Tibial nerve (tissue), 4 donors: Measurements from ENCODE around the gene GTSE1. TPM values are rescaled to one million over a fixed set of nuclear protein-coding genes. Genes with fewer than 3 reads are reported as not detected.

ENCODE experiments used
- DNase-seq, 2 donors: peaks; one replicate each; pipeline ENCODE4 v3.0.0-alpha.2; 2019; ENCODE audit warnings: low spot score in 2 of 2
- H3K27ac ChIP-seq, 4 donors: fragments of 200-600 bp; sonication (generic) in 3 of 4; one replicate each; pipeline ENCODE4 v1.5.1; 2017 to 2019; ENCODE audit warnings: mild to moderate bottlenecking in 1 of 4
- H3K27me3 ChIP-seq, 2 donors: fragments of 200-600 bp; sonication (generic) in 1 of 2; one replicate each; pipeline versions ENCODE4 v1.5.1 to v1.6.0; 2017 to 2019
- H3K36me3 ChIP-seq, 3 donors: fragments of 200-600 bp; sonication (generic); one replicate each; pipeline ENCODE4 v1.5.1; 2018 to 2019
- H3K4me1 ChIP-seq, 4 donors: fragments of 200-600 bp; sonication (generic) in 3 of 4; one replicate each; pipeline ENCODE4 v1.5.1; 2017 to 2019
- H3K4me3 ChIP-seq, 4 donors: fragments of 200-600 bp; sonication (generic) in 3 of 4; one replicate each; pipeline ENCODE4 v1.5.1; 2017 to 2019; ENCODE audit warnings: mild to moderate bottlenecking in 1 of 4, moderate library complexity in 1 of 4
- H3K9me3 ChIP-seq, 4 donors: fragments of 200-600 bp; sonication (generic) in 3 of 4; one replicate each; pipeline ENCODE4 v1.5.1; 2017 to 2019
- EP300 ChIP-seq, 2 donors: sonication (generic); formaldehyde crosslinking; IDR thresholded peaks; one replicate each; pipeline ENCODE4 v1.6.1; 2017; ENCODE audit warnings: antibody characterized with exemption in 2 of 2, mild to moderate bottlenecking in 1 of 2
- POLR2A ChIP-seq, 2 donors: fragments of 450-650 bp; IDR thresholded peaks; one replicate each; pipeline ENCODE4 v1.6.1; 2017; ENCODE audit warnings: antibody characterized with exemption in 2 of 2, mild to moderate bottlenecking in 2 of 2, moderate library complexity in 2 of 2
- WGBS, 2 donors: methylation state at CpG; one replicate each; pipeline ENCODE4 v1.1.5; 2018; 5-methylcytosine and 5-hydroxymethylcytosine counted together
- total RNA-seq, 4 donors: library from RNA; depleted of rRNA; stranded (reverse); fragments of >200 nt; gene quantifications; one replicate each; pipeline ENCODE4 v1.1.0, GENCODE V29; 2016
- TF ChIP-seq, protein P1 (sequence below), 5 experiments: fragments of 200-600 bp in 3 of 5; fragments of 450-650 bp in 2 of 5; sonication (generic) in 3 of 5; IDR thresholded peaks; one replicate each; pipeline ENCODE4 v1.5.1; 2016 to 2019; ENCODE audit warnings: antibody characterized with exemption in 5 of 5, mild to moderate bottlenecking in 3 of 5, moderate library complexity in 2 of 5

Gene GTSE1
- total RNA-seq, 4 donors from 2014 or later = 0.30 to 3.3 TPM; not detected in 2

- peaks cover 0 to 74% (median 13%) of the 10 kb centered on the region in 3 donors for H3K36me3 ChIP-seq
- H3K4me1 ChIP-seq = no peaks in the 10 kb centered on the region
- peaks cover 0 to 13% (median 0%) of the 10 kb centered on the region in 4 donors for H3K9me3 ChIP-seq
- WGBS, 2 donors = 82 to 91% methylated on average over 11 to 17 of the region's 19 CpGs
- no peaks in the 10 kb centered on the region for H3K27me3 ChIP-seq
- no peak overlapping the region for H3K4me3 ChIP-seq
- no peak for DNase-seq
- no peak overlapping the region for H3K27ac ChIP-seq
- TF ChIP-seq EP300 (IDR thresholded peaks at IDR 0.05) (no peak), POLR2A (IDR thresholded peaks at IDR 0.05) (no peak)
- TF ChIP-seq, protein P1, sequence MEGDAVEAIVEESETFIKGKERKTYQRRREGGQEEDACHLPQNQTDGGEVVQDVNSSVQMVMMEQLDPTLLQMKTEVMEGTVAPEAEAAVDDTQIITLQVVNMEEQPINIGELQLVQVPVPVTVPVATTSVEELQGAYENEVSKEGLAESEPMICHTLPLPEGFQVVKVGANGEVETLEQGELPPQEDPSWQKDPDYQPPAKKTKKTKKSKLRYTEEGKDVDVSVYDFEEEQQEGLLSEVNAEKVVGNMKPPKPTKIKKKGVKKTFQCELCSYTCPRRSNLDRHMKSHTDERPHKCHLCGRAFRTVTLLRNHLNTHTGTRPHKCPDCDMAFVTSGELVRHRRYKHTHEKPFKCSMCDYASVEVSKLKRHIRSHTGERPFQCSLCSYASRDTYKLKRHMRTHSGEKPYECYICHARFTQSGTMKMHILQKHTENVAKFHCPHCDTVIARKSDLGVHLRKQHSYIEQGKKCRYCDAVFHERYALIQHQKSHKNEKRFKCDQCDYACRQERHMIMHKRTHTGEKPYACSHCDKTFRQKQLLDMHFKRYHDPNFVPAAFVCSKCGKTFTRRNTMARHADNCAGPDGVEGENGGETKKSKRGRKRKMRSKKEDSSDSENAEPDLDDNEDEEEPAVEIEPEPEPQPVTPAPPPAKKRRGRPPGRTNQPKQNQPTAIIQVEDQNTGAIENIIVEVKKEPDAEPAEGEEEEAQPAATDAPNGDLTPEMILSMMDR (IDR thresholded peaks at IDR 0.05) = no peak
These were observed 61.2 kb downstream of the GTSE1 start for GRCh38 chr22:46357711-46358520.

GRCh38 chr22:46358766-46359165, 62.1 kb downstream of the GTSE1 start:
- WGBS, 2 donors = 87 to 91% methylated on average over 6 of the region's 6 CpGs
- TF ChIP-seq POLR2A (IDR thresholded peaks at IDR 0.05) (no peak), EP300 (IDR thresholded peaks at IDR 0.05) (no peak)
- TF ChIP-seq, protein P1 (IDR thresholded peaks at IDR 0.05) = no peak
- H3K36me3 ChIP-seq = peaks cover 0 to 66% (median 9%) of the 10 kb centered on the region in 3 donors
- no peak for DNase-seq
- peaks cover 0 to 13% (median 0%) of the 10 kb centered on the region in 4 donors for H3K9me3 ChIP-seq
- H3K27ac ChIP-seq = no peak overlapping the region
- H3K4me1 ChIP-seq = no peaks in the 10 kb centered on the region
- peaks cover 0 to 8% of the 10 kb centered on the region in 2 donors for H3K27me3 ChIP-seq
- H3K4me3 ChIP-seq = no peak overlapping the region

DNA sequence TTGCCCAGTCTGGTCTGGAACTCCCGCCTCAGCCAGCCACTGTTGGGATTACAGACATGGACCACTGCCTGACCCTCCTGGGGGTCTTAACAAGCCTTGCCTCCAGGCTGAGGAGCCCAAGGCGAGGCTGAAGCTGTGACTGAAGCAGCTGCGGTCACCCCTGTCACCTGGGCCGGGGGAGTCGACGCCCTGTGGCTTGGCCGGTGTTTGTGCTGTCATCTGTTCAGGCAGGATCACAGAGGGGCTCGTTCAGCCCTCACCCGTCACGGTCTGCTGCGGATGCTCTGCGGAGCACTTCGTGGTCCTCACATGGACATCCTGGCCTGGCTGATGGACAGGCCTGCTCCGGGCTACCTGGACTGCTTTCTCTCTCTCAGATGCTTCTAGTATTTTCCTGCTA, 62.7 kb downstream of the GTSE1 start:
- Histone ChIP-seq H3K4me1 (no peaks in the 10 kb centered on the region), H3K27ac (no peak overlapping the region), H3K9me3 (peaks cover 0 to 13% (median 0%) of the 10 kb centered on the region in 4 donors), H3K27me3 (peaks cover 0 to 10% of the 10 kb centered on the region in 2 donors), H3K4me3 (no peak overlapping the region), H3K36me3 (peaks cover 0 to 60% (median 3%) of the 10 kb centered on the region in 3 donors)
- DNase-seq = no peak
- 87 to 96% methylated on average over 7 to 13 of the region's 14 CpGs for WGBS, 2 donors
- TF ChIP-seq, protein P1 (IDR thresholded peaks at IDR 0.05) = no peak
- TF ChIP-seq POLR2A (IDR thresholded peaks at IDR 0.05) = no peak
- TF ChIP-seq EP300 (IDR thresholded peaks at IDR 0.05) = no peak

- H3K27ac ChIP-seq = no peak overlapping the region
- no peak overlapping the region for H3K4me3 ChIP-seq
- WGBS, 2 donors = 83 to 88% methylated on average over 5 of the region's 5 CpGs
- H3K9me3 ChIP-seq = peaks cover 0 to 13% (median 0%) of the 10 kb centered on the region in 4 donors
- peaks cover 0 to 18% of the 10 kb centered on the region in 2 donors for H3K27me3 ChIP-seq
- no peak for TF ChIP-seq POLR2A (IDR thresholded peaks at IDR 0.05)
- no peak for TF ChIP-seq EP300 (IDR thresholded peaks at IDR 0.05)
- TF ChIP-seq, protein P1 (IDR thresholded peaks at IDR 0.05) = no peak
- H3K4me1 ChIP-seq = no peaks in the 10 kb centered on the region
- peaks cover 0 to 52% (median 0%) of the 10 kb centered on the region in 3 donors for H3K36me3 ChIP-seq
- no peak for DNase-seq
These were observed 63.4 kb downstream of the GTSE1 start for GRCh38 chr22:46360097-46360496.

DNA sequence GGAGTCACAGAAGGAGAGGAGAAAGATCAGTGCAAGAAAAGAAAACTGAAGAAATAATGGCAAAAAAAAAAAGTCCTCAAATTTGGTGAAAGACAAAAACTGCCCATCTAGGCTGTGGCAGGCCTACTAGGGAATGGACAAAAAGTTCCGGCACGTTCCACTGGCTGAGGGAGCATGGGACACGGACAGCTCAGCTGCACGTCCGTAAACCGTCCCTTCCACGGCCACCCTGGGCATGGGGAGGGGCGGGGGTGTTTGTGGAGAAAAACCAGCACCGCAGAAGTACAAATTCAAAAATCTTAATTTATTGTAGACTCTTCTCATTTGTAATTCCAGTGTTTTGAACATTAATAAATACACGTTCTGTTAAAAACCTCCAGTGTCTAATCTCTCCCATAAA, 64.2 kb downstream of the GTSE1 start:
- no peak for TF ChIP-seq EP300 (IDR thresholded peaks at IDR 0.05)
- TF ChIP-seq, protein P1 (IDR thresholded peaks at IDR 0.05) = no peak
- no peak for TF ChIP-seq POLR2A (IDR thresholded peaks at IDR 0.05)
- 92 to 93% methylated on average over 10 of the region's 10 CpGs for WGBS, 2 donors
- Histone ChIP-seq H3K4me1 (no peaks in the 10 kb centered on the region), H3K27me3 (peaks cover 0 to 23% of the 10 kb centered on the region in 2 donors), H3K36me3 (peaks cover 0 to 44% (median 0%) of the 10 kb centered on the region in 3 donors), H3K27ac (no peak overlapping the region), H3K9me3 (peaks cover 0 to 13% (median 0%) of the 10 kb centered on the region in 4 donors), H3K4me3 (no peak overlapping the region)
- no peak for DNase-seq
